ES-I3 (cell line): ENCODE results near the gene SYNM.

Experiments used
- H3K36me3 ChIP-seq: 2 replicates; pipeline ENCODE4 v1.6.1; 2013; ENCODE audit warnings: mild to moderate bottlenecking, low read length, control low read depth, moderate library complexity; ENCODE audit not compliant: insufficient read depth
- H3K4me1 ChIP-seq: 2 replicates; pipeline ENCODE4 v1.6.1; 2013; ENCODE audit warnings: mild to moderate bottlenecking, control low read depth, low read length; ENCODE audit not compliant: insufficient read depth
- H3K9ac ChIP-seq: 2 replicates; pipeline ENCODE4 v1.6.1; 2013; ENCODE audit warnings: low read depth, mild to moderate bottlenecking, low read length, moderate library complexity
- H3K9me3 ChIP-seq: 2 replicates; pipeline ENCODE4 v1.6.1; 2013; ENCODE audit warnings: mild to moderate bottlenecking, low read length, moderate library complexity; ENCODE audit not compliant: control insufficient read depth, insufficient read depth

Gene SYNM

GRCh38 chr15:99143655-99144610 lies 39.1 kb downstream of the SYNM start:
- peaks cover 25% of the 10 kb centered on the region for H3K4me1 ChIP-seq
- H3K9me3 ChIP-seq = no peaks in the 10 kb centered on the region
- no peak overlapping the region for H3K9ac ChIP-seq
- H3K36me3 ChIP-seq = peaks cover 3% of the 10 kb centered on the region; the same call in 1 of the 2 replicates

GRCh38 chr15:99145005-99145404 lies 40.1 kb downstream of the SYNM start:
- Histone ChIP-seq H3K9me3 (no peaks in the 10 kb centered on the region), H3K9ac (no peak overlapping the region), H3K4me1 (peaks cover 21% of the 10 kb centered on the region), H3K36me3 (peaks cover 3% of the 10 kb centered on the region; the same call in 1 of the 2 replicates)

- H3K9me3 ChIP-seq = no peaks in the 10 kb centered on the region
- H3K9ac ChIP-seq = no peak overlapping the region
Observed at GRCh38 chr15:99145778-99146177, 40.9 kb downstream of the SYNM start.

GRCh38 chr15:99146661-99147060 lies 41.8 kb downstream of the SYNM start:
- peaks cover 21% of the 10 kb centered on the region for H3K4me1 ChIP-seq
- no peak overlapping the region for H3K9ac ChIP-seq
- no peaks in the 10 kb centered on the region for H3K9me3 ChIP-seq
- H3K36me3 ChIP-seq = peaks cover 3% of the 10 kb centered on the region; the same call in 1 of the 2 replicates

More at GRCh38 chr15:99145778-99146177, 40.9 kb downstream of the SYNM start:
- peaks cover 21% of the 10 kb centered on the region for H3K4me1 ChIP-seq
- H3K36me3 ChIP-seq = peaks cover 3% of the 10 kb centered on the region; the same call in 1 of the 2 replicates

- H3K4me1 ChIP-seq = peaks cover 7% of the 10 kb centered on the region; the same call in 1 of the 2 replicates
- H3K36me3 ChIP-seq = peaks cover 3% of the 10 kb centered on the region; the same call in 1 of the 2 replicates
- no peaks in the 10 kb centered on the region for H3K9me3 ChIP-seq
- no peak overlapping the region for H3K9ac ChIP-seq
Observed at GRCh38 chr15:99148851-99149276, 44.0 kb downstream of the SYNM start.

GRCh38 chr15:99149366-99149765 lies 44.5 kb downstream of the SYNM start:
- Histone ChIP-seq H3K9ac (no peak overlapping the region), H3K36me3 (peaks cover 3% of the 10 kb centered on the region; the same call in 1 of the 2 replicates), H3K4me1 (peaks cover 8% of the 10 kb centered on the region), H3K9me3 (no peaks in the 10 kb centered on the region)

GRCh38 chr15:99151156-99151555 lies 46.3 kb downstream of the SYNM start:
- no peak overlapping the region for H3K9ac ChIP-seq
- H3K36me3 ChIP-seq = peaks cover 3% of the 10 kb centered on the region; the same call in 1 of the 2 replicates
- H3K4me1 ChIP-seq = peaks cover 12% of the 10 kb centered on the region
- no peaks in the 10 kb centered on the region for H3K9me3 ChIP-seq

- Histone ChIP-seq H3K9ac (no peak overlapping the region), H3K4me1 (peaks cover 12% of the 10 kb centered on the region), H3K36me3 (no peaks in the 10 kb centered on the region; the same call in none of the 2 replicates), H3K9me3 (no peaks in the 10 kb centered on the region)
Observed at GRCh38 chr15:99153026-99153535, 48.2 kb downstream of the SYNM start.

- Histone ChIP-seq H3K9ac (no peak overlapping the region), H3K4me1 (peaks cover 12% of the 10 kb centered on the region), H3K36me3 (no peaks in the 10 kb centered on the region; the same call in none of the 2 replicates), H3K9me3 (no peaks in the 10 kb centered on the region)
Observed at GRCh38 chr15:99154271-99154670, 49.4 kb downstream of the SYNM start.

GRCh38 chr15:99155961-99156443 lies 51.1 kb downstream of the SYNM start:
- Histone ChIP-seq H3K9ac (no peak overlapping the region), H3K4me1 (peaks cover 12% of the 10 kb centered on the region), H3K36me3 (no peaks in the 10 kb centered on the region; the same call in none of the 2 replicates), H3K9me3 (no peaks in the 10 kb centered on the region)

GRCh38 chr15:99157456-99157855 lies 52.6 kb downstream of the SYNM start:
- no peak overlapping the region for H3K9ac ChIP-seq
- H3K4me1 ChIP-seq = peaks cover 12% of the 10 kb centered on the region
- no peaks in the 10 kb centered on the region; the same call in 1 of the 2 replicates for H3K36me3 ChIP-seq
- H3K9me3 ChIP-seq = no peaks in the 10 kb centered on the region

GRCh38 chr15:99158626-99159412 lies 53.9 kb downstream of the SYNM start:
- Histone ChIP-seq H3K4me1 (peaks cover 10% of the 10 kb centered on the region), H3K36me3 (no peaks in the 10 kb centered on the region; the same call in 1 of the 2 replicates), H3K9ac (no peak overlapping the region), H3K9me3 (no peaks in the 10 kb centered on the region)

- H3K4me1 ChIP-seq = no peaks in the 10 kb centered on the region
- H3K9me3 ChIP-seq = no peaks in the 10 kb centered on the region
- no peak overlapping the region for H3K9ac ChIP-seq
- no peaks in the 10 kb centered on the region; the same call in 1 of the 2 replicates for H3K36me3 ChIP-seq
Observed at GRCh38 chr15:99163271-99164062, 58.6 kb downstream of the SYNM start.
